ENCODE measurements around the gene LRMDA. TPM values are rescaled to one million over a fixed set of nuclear protein-coding genes. Genes with fewer than 3 reads are reported as not detected.

The LRMDA gene
- total RNA-seq, 1 experiment from 2014 or later, result 1.2 TPM

GRCh38 chr10:75939541-75939940 is 508.1 kb downstream of the LRMDA start:
- Histone ChIP-seq H3F3A (ENCODE audit: low read length, unreplicated experiment) (no peaks in the 10 kb centered on the region), H3K4me1 (ENCODE audit: insufficient read depth, low read length) (no peaks in the 10 kb centered on the region), H3K9me3 (ENCODE audit: low read length) (0 out of 2 replicates have a peak, but pooled peaks cover 5% of the 10 kb centered on the region), H3K36me3 (ENCODE audit: low read depth, low read length) (no peaks in the 10 kb centered on the region), H3K27ac (ENCODE audit: low read length) (no peak overlapping the region), H3K9ac (ENCODE audit: low read length) (no peak overlapping the region), H3K9me2 (replicated peaks; ENCODE audit: low read length) (peaks cover 4% of the 10 kb centered on the region; the same call in 1 of the 2 replicates), H3K27me3 (ENCODE audit: low read length) (peaks cover 91% of the 10 kb centered on the region), H4K20me1 (ENCODE audit: low read length) (no peaks in the 10 kb centered on the region), H3K4me3 (ENCODE audit: low read length) (no peak overlapping the region), H3K4me2 (ENCODE audit: low read length) (no peak overlapping the region), H2AFZ (ENCODE audit: low read length) (no peak overlapping the region), H3K79me2 (ENCODE audit: low read length) (no peaks in the 10 kb centered on the region)
- DNase-seq (no peak), ATAC-seq (no peak)
- intact Hi-C loops (cut with micrococcal nuclease), result no loop called here
- TF ChIP-seq EZH2phosphoT487 (IDR thresholded peaks at IDR 0.05; ENCODE audit: borderline replicate concordance, low read length) (no peak), EZH2 (IDR thresholded peaks at IDR 0.05; ENCODE audit: low read length, unreplicated experiment) (no peak)
- TF ChIP-seq, protein P1, sequence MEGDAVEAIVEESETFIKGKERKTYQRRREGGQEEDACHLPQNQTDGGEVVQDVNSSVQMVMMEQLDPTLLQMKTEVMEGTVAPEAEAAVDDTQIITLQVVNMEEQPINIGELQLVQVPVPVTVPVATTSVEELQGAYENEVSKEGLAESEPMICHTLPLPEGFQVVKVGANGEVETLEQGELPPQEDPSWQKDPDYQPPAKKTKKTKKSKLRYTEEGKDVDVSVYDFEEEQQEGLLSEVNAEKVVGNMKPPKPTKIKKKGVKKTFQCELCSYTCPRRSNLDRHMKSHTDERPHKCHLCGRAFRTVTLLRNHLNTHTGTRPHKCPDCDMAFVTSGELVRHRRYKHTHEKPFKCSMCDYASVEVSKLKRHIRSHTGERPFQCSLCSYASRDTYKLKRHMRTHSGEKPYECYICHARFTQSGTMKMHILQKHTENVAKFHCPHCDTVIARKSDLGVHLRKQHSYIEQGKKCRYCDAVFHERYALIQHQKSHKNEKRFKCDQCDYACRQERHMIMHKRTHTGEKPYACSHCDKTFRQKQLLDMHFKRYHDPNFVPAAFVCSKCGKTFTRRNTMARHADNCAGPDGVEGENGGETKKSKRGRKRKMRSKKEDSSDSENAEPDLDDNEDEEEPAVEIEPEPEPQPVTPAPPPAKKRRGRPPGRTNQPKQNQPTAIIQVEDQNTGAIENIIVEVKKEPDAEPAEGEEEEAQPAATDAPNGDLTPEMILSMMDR (conservative IDR thresholded peaks at IDR 0.05; ENCODE audit: low read depth, low read length), result no peak
- POLR2A ChIA-PET (ENCODE audit: unreplicated experiment), result interaction anchor here (0.7 kb wide), 1 partner anchor 94 kb away, joined by 4 read pairs; no protein-coding TSS in a partner anchor
- no TSS peak for BruUV-seq (replicated peaks)
- CTCF ChIA-PET, result no interaction called here

- Histone ChIP-seq H3K9me2 (replicated peaks; ENCODE audit: low read length) (peaks cover 4% of the 10 kb centered on the region; the same call in 1 of the 2 replicates), H3K36me3 (ENCODE audit: low read depth, low read length) (no peaks in the 10 kb centered on the region), H3K4me3 (ENCODE audit: low read length) (no peak overlapping the region), H3K9ac (ENCODE audit: low read length) (no peak overlapping the region), H2AFZ (ENCODE audit: low read length) (no peak overlapping the region), H3K4me2 (ENCODE audit: low read length) (no peak overlapping the region), H3K9me3 (ENCODE audit: low read length) (peaks cover 11% of the 10 kb centered on the region), H3K79me2 (ENCODE audit: low read length) (no peaks in the 10 kb centered on the region), H3K27ac (ENCODE audit: low read length) (no peak overlapping the region), H3K4me1 (ENCODE audit: insufficient read depth, low read length) (no peaks in the 10 kb centered on the region), H3K27me3 (ENCODE audit: low read length) (peaks cover 91% of the 10 kb centered on the region), H3F3A (ENCODE audit: low read length, unreplicated experiment) (no peaks in the 10 kb centered on the region), H4K20me1 (ENCODE audit: low read length) (no peaks in the 10 kb centered on the region)
- CTCF ChIA-PET, result no interaction called here
- no peak for DNase-seq
- BruUV-seq (replicated peaks), result no TSS peak
- TF ChIP-seq, protein P1 (conservative IDR thresholded peaks at IDR 0.05; ENCODE audit: low read depth, low read length), result no peak
- no peak for TF ChIP-seq EZH2 (IDR thresholded peaks at IDR 0.05; ENCODE audit: low read length, unreplicated experiment)
- no peak for TF ChIP-seq EZH2phosphoT487 (IDR thresholded peaks at IDR 0.05; ENCODE audit: borderline replicate concordance, low read length)
- intact Hi-C loops (cut with micrococcal nuclease), result no loop called here
- POLR2A ChIA-PET (ENCODE audit: unreplicated experiment), result no interaction called here
- no peak for ATAC-seq
Measured at GRCh38 chr10:75940742-75941141, 509.3 kb downstream of the LRMDA start.

DNA sequence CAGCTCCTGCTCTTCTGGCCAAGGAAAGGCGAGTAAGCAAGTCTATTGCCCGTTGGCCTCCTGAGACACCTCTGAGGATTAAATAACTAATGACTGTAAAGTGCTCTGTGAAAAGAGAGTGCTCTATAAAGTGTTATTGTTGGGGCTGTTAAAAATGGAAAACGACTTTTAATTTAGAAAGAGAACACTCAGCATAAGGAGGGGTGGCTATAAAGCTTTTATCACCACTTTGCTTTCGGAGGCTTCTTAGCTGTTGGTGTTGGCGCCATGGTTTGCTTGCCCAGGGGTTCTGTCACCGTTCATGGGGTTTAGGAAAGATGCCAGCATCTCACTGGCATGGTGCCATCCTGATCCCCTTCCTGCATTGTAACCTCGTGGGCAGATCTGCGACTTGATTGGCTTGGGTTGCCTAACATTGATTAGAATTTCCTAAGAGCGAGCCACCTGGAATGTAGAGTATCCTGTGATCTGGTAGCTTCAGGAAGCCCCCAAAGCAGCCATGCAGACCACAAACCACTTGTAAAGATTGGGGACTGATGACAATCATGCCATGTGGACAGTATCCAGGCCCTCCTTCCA is 509.9 kb downstream of the LRMDA start:
- no peak for DNase-seq
- Histone ChIP-seq H2AFZ (ENCODE audit: low read length) (no peak overlapping the region), H3F3A (ENCODE audit: low read length, unreplicated experiment) (no peaks in the 10 kb centered on the region), H4K20me1 (ENCODE audit: low read length) (no peaks in the 10 kb centered on the region), H3K9ac (ENCODE audit: low read length) (no peak overlapping the region), H3K4me3 (ENCODE audit: low read length) (no peak overlapping the region), H3K27me3 (ENCODE audit: low read length) (peaks cover 93% of the 10 kb centered on the region), H3K9me3 (ENCODE audit: low read length) (peaks cover 11% of the 10 kb centered on the region), H3K4me1 (ENCODE audit: insufficient read depth, low read length) (no peaks in the 10 kb centered on the region), H3K9me2 (replicated peaks; ENCODE audit: low read length) (peaks cover 4% of the 10 kb centered on the region; the same call in 1 of the 2 replicates), H3K79me2 (ENCODE audit: low read length) (no peaks in the 10 kb centered on the region), H3K27ac (ENCODE audit: low read length) (no peak overlapping the region), H3K4me2 (ENCODE audit: low read length) (no peak overlapping the region), H3K36me3 (ENCODE audit: low read depth, low read length) (no peaks in the 10 kb centered on the region)
- 0 out of 2 replicates have a peak, but pooled peaks have one; percentile 38 for TF ChIP-seq EZH2phosphoT487 (IDR thresholded peaks at IDR 0.05; ENCODE audit: borderline replicate concordance, low read length)
- TF ChIP-seq EZH2 (IDR thresholded peaks at IDR 0.05; ENCODE audit: low read length, unreplicated experiment), result no peak
- TF ChIP-seq, protein P1 (conservative IDR thresholded peaks at IDR 0.05; ENCODE audit: low read depth, low read length), result no peak
- no TSS peak for BruUV-seq (replicated peaks)
- ChIA-PET CTCF (no interaction called here), POLR2A (ENCODE audit: unreplicated experiment) (no interaction called here)
- no peak for ATAC-seq
- intact Hi-C loops (cut with micrococcal nuclease), result no loop called here
